K562 (cell line): ENCODE measurements around the gene CLEC12A.

Experiments used
- CTCF ChIP-seq, 3 experiments: IDR thresholded peaks in 2 of 3; conservative IDR thresholded peaks in 1 of 3; 2 replicates each; pipeline ENCODE4 v1.5.1; 2011 to 2012; ENCODE audit warnings: low read length in 3 of 3, mild to moderate bottlenecking in 3 of 3, control low read depth in 2 of 3, improper control_type of control experiment in 1 of 3, inconsistent platforms in 1 of 3, low read depth in 1 of 3, mixed read lengths in 1 of 3, moderate library complexity in 1 of 3; ENCODE audit not compliant: insufficient read depth in 2 of 3
- NR1H2 ChIP-seq: sonication (generic); formaldehyde crosslinking; IDR thresholded peaks from 2 replicates; pipeline ENCODE4 v1.4.0; 2020; ENCODE audit warnings: mild to moderate bottlenecking, missing genetic modification reagents
- PCBP2 ChIP-seq: fragments of 200-400 bp; formaldehyde crosslinking; IDR thresholded peaks from 2 replicates; pipeline ENCODE4 v1.6.1; 2018; ENCODE audit warnings: low read length, low read depth, mild to moderate bottlenecking, moderate library complexity; ENCODE audit not compliant: poor library complexity, severe bottlenecking
- RAD21 ChIP-seq, 2 experiments: fragments of 250-450 bp in 1 of 2; fragments of 450-650 bp in 1 of 2; sonication (Bioruptor Pico) in 1 of 2; formaldehyde crosslinking in 1 of 2; IDR thresholded peaks in 1 of 2; conservative IDR thresholded peaks in 1 of 2; 2 replicates each; pipeline versions ENCODE4 v1.4.0 to v1.8.0; 2020 to 2022; ENCODE audit warnings: mild to moderate bottlenecking in 2 of 2, moderate library complexity in 1 of 2
- RFX5 ChIP-seq: IDR thresholded peaks from 2 replicates; pipeline ENCODE4 v1.6.1; 2011; ENCODE audit warnings: low read depth, mild to moderate bottlenecking, improper control_type of control experiment, low read length
- RNF2 ChIP-seq: sonication (generic); IDR thresholded peaks from 2 replicates; pipeline ENCODE4 v1.6.1; 2016
- ZBTB11 ChIP-seq, 3 experiments: fragments of 200-800 bp in 1 of 3; fragments of 250-450 bp in 1 of 3; fragments of 450-650 bp in 1 of 3; sonication (Bioruptor Pico) in 1 of 3; sonication (Bioruptor generic) in 1 of 3; formaldehyde crosslinking in 1 of 3; IDR thresholded peaks; 2 replicates each; pipeline versions ENCODE4 v1.6.1 to v1.8.0; 2016 to 2022; ENCODE audit warnings: mild to moderate bottlenecking in 2 of 3, missing genetic modification characterization in 2 of 3, missing compliant biosample characterization in 1 of 3, moderate library complexity in 1 of 3
- ZFX ChIP-seq: sonication (generic); formaldehyde crosslinking; IDR thresholded peaks from 2 replicates; pipeline ENCODE4 v1.8.0; 2022; ENCODE audit warnings: mild to moderate bottlenecking, missing genetic modification reagents, moderate library complexity
- ZKSCAN1 ChIP-seq: fragments of 150-350 bp; IDR thresholded peaks from 2 replicates; pipeline ENCODE4 v1.6.1; 2016; ENCODE audit warnings: low read depth, low read length
- TF ChIP-seq, protein P1 (sequence below): IDR thresholded peaks from 3 replicates; pipeline ENCODE4 v1.6.1; 2011; ENCODE audit warnings: borderline replicate concordance, mild to moderate bottlenecking, moderate library complexity; ENCODE audit not compliant: insufficient read length; ENCODE audit errors: extremely low read depth

DNA sequence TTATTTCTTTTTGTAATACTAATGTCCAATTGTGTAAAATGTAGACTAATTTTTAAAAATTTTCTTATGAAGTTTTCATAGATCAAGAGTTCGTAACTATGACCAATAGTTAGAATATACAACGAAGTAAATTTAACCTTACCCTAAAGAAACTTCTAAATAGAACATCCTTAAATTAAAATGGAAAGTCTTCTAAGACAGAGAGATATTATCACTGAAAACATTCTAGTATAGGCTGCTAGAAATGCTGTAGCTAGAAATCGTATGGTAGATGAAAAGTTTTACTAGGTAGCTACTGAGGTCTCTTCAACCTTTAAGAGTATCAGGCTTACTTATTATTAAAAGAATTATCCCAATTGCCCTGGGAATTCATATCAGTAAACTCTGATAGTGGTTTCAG, 40.0 kb upstream of the CLEC12A start:
- no peak for TF ChIP-seq CTCF (IDR thresholded peaks at IDR 0.05 in 2 of 3, conservative IDR thresholded peaks at IDR 0.05 in 1 of 3; ENCODE audit: insufficient read depth in 2 of 3, low read depth in 1 of 3, low read length in 3 of 3)
- TF ChIP-seq ZKSCAN1: no peak
- TF ChIP-seq PCBP2: no peak
- no peak for TF ChIP-seq ZBTB11 (CRISPR knock-in tag; IDR thresholded peaks at IDR 0.05)
- TF ChIP-seq RNF2: no peak
- TF ChIP-seq RFX5: no peak
- no peak for TF ChIP-seq ZFX (CRISPR knock-in tag)
- no peak for TF ChIP-seq NR1H2
- TF ChIP-seq, protein P1, sequence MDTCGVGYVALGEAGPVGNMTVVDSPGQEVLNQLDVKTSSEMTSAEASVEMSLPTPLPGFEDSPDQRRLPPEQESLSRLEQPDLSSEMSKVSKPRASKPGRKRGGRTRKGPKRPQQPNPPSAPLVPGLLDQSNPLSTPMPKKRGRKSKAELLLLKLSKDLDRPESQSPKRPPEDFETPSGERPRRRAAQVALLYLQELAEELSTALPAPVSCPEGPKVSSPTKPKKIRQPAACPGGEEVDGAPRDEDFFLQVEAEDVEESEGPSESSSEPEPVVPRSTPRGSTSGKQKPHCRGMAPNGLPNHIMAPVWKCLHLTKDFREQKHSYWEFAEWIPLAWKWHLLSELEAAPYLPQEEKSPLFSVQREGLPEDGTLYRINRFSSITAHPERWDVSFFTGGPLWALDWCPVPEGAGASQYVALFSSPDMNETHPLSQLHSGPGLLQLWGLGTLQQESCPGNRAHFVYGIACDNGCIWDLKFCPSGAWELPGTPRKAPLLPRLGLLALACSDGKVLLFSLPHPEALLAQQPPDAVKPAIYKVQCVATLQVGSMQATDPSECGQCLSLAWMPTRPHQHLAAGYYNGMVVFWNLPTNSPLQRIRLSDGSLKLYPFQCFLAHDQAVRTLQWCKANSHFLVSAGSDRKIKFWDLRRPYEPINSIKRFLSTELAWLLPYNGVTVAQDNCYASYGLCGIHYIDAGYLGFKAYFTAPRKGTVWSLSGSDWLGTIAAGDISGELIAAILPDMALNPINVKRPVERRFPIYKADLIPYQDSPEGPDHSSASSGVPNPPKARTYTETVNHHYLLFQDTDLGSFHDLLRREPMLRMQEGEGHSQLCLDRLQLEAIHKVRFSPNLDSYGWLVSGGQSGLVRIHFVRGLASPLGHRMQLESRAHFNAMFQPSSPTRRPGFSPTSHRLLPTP: no peak
- no peak for TF ChIP-seq RAD21 (CRISPR knock-in tag; conservative IDR thresholded peaks at IDR 0.05 in 1 of 2, IDR thresholded peaks at IDR 0.05 in 1 of 2)
